Keratinocyte (primary cell): Measurements from ENCODE around the gene SLC6A9.

ENCODE experiments used
- CTCF ChIP-seq, 3 experiments: IDR thresholded peaks in 1 of 3; conservative IDR thresholded peaks in 1 of 3; optimal IDR thresholded peaks in 1 of 3; 2 replicates in 2 of 3; 3 replicates in 1 of 3; pipeline versions ENCODE3 to v1.5.1; 2011; ENCODE audit warnings: low read length in 3 of 3, mild to moderate bottlenecking in 3 of 3, moderate library complexity in 2 of 3, control low read depth in 1 of 3, inconsistent platforms in 1 of 3; ENCODE audit not compliant: insufficient read depth in 2 of 3; ENCODE audit errors: extremely low read depth in 1 of 3
- EZH2 ChIP-seq: IDR thresholded peaks from one replicate; pipeline ENCODE4 v1.6.1; 2012; ENCODE audit warnings: inconsistent platforms, mild to moderate bottlenecking, low read length, moderate library complexity

- TF ChIP-seq CTCF (optimal IDR thresholded peaks at IDR 0.05 in 1 of 3, IDR thresholded peaks at IDR 0.05 in 1 of 3, conservative IDR thresholded peaks at IDR 0.05 in 1 of 3; ENCODE audit: extremely low read depth in 1 of 3, insufficient read depth in 2 of 3, low read length in 3 of 3) (no peak), EZH2 (no peak)
Measured at GRCh38 chr1:43980255-43981134, 50.8 kb downstream of the SLC6A9 start.
